A673 (cell line): ENCODE data around the gene MYO5A.

Source experiments
- CTCF ChIP-seq: fragments of 300-800, 200-600 bp; sonication (generic); conservative IDR thresholded peaks from 2 replicates; pipeline ENCODE4 v1.5.1; 2017; ENCODE audit warnings: low read depth, mild to moderate bottlenecking, antibody characterized with exemption, low read length, moderate library complexity, mixed read lengths
- EZH2 ChIP-seq: fragments of 200-600 bp; sonication (generic); IDR thresholded peaks from 2 replicates; pipeline ENCODE4 v1.6.1; 2017; ENCODE audit warnings: borderline replicate concordance, low read depth, mild to moderate bottlenecking, mixed read lengths, antibody characterized with exemption, low read length; ENCODE audit not compliant: poor library complexity, severe bottlenecking

GRCh38 chr15:52288051-52288942 is 240.4 kb downstream of the MYO5A start:
- no peak for TF ChIP-seq CTCF
- no peak for TF ChIP-seq EZH2
